ENCODE results near the gene RAMP1.
"Not testable (repeated sequence)": the region's sequence is repeated elsewhere in the genome, so short reads cannot be mapped to it uniquely, and the experiment has no call there.

Gene RAMP1

DNA sequence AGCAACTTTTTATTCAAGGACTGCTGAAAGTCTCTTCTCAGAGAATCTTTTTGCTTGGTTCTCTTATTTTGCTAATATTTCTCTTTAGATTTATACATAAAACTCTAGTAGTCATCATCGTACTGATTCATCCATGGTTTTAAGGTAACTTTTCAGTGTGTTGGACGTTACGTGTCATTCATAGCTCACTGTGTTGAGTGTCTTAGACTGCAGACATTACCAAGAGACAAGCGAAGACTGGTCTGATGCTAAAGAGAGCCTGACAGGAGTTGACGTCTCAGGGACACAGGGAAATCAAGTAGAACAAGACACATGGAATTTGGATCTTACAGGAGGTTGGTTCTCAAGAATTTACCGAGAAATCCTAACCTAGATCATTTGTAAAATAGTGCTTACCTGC, 35.3 kb upstream of the RAMP1 start:
- no peak for TF ChIP-seq CTCF (IDR thresholded peaks at IDR 0.05; ENCODE audit: low read depth, low read length, missing control alignments)
- no peak overlapping the region for H3K4me3 ChIP-seq (replicated peaks; ENCODE audit: low read depth, low read length)
- no peak for DNase-seq (ENCODE audit: extremely low read depth, low read depth)

DNA sequence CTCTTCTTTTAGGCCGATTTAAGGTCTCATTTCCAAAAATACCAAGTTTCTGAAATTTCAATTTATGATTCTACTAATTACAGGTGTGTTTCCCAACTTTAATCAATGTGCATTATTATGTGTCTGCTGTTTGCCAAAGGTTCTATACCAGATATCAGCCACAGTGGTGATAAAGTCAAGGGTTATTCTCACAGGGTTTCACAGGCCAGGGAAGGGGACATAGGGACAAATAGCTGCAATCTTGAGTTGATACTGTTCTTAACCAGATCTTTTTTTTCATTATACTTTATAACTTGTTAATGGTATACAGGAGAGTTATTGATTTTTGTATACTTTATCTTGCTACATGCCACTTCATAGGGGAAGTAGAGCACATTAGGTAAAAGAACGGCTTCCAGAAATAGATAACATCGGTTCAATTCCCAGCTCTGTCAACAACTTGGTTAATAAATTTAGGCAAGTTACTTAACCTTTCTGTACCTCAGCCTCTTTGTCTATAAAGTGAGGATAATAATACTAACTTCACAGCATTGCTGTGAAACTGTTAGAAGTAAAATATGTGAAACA, 31.9 kb upstream of the RAMP1 start:
- H3K4me3 ChIP-seq (replicated peaks; ENCODE audit: low read depth, low read length), result no peak overlapping the region
- DNase-seq (ENCODE audit: extremely low read depth, low read depth), result no peak
- no peak for TF ChIP-seq CTCF (IDR thresholded peaks at IDR 0.05; ENCODE audit: low read depth, low read length, missing control alignments)

DNA sequence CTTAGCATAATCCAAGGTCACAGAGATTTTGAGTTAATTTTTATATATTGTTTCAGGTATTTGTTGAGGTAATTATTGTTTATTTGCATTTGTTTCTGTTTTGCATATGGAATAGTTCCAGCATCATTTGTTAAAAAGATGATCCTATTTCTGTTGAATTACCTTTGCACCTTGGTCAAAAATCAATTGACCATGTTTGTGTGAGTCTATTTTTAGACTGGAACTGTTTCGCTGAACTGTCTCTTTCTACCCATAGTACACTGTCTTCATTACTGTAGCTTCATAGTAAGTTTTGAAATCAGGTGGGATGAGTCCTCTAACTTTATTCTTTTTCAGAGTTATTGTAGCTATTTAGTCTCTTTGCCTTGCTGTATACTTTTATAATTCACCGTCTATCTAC, 28.9 kb upstream of the RAMP1 start:
- TF ChIP-seq CTCF (IDR thresholded peaks at IDR 0.05; ENCODE audit: low read depth, low read length, missing control alignments), result no peak
- H3K4me3 ChIP-seq (replicated peaks; ENCODE audit: low read depth, low read length), result no peak overlapping the region
- DNase-seq (ENCODE audit: extremely low read depth, low read depth), result no peak

DNA sequence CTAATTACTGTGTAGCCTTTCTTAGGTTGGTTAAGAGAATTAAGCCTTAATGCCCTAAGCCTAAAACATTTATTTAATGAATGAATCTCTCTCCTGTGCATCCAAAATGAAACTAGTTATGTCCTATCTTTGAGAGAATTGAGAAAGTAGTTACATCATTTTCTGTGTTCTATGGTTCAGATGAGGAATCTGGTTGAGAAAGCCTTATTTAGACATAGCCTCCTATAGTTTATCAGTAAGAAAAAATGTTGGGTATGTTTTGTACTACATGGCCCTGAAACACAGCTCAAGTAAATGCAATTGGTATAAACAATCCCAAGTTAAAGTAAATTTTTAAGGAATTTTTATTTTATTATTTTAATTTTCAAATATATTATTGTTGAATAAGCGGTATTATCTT, 25.9 kb upstream of the RAMP1 start:
- TF ChIP-seq CTCF (IDR thresholded peaks at IDR 0.05; ENCODE audit: low read depth, low read length, missing control alignments), result no peak
- H3K4me3 ChIP-seq (replicated peaks; ENCODE audit: low read depth, low read length), result no peak overlapping the region
- DNase-seq (ENCODE audit: extremely low read depth, low read depth), result no peak

GRCh38 chr2:237835372-237835771, 24.1 kb upstream of the RAMP1 start:
- TF ChIP-seq CTCF (IDR thresholded peaks at IDR 0.05; ENCODE audit: low read depth, low read length, missing control alignments), result no peak
- no peak for DNase-seq (ENCODE audit: extremely low read depth, low read depth)
- no peak overlapping the region for H3K4me3 ChIP-seq (replicated peaks; ENCODE audit: low read depth, low read length)

DNA sequence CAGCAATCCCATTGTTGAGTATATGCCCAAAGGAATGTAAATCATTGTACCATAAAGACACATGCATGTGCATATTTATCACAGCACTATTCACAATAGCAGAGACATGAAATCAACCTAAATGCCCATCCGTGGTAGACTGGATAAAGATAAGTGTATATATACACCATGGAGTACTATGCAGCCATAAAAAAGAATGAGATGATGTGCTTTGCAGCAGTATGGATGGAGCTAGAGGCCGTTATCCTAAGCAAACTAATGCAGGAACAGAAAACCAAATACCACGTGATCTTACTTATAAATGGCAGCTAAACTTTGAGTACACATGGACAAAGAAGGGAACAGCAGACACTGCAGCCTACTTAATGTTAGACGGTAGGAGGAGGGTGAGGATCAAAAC, 18.4 kb upstream of the RAMP1 start:
- H3K4me3 ChIP-seq (replicated peaks; ENCODE audit: low read depth, low read length), result no peak overlapping the region
- DNase-seq (ENCODE audit: extremely low read depth, low read depth), result no peak
- no peak for TF ChIP-seq CTCF (IDR thresholded peaks at IDR 0.05; ENCODE audit: low read depth, low read length, missing control alignments)

DNA sequence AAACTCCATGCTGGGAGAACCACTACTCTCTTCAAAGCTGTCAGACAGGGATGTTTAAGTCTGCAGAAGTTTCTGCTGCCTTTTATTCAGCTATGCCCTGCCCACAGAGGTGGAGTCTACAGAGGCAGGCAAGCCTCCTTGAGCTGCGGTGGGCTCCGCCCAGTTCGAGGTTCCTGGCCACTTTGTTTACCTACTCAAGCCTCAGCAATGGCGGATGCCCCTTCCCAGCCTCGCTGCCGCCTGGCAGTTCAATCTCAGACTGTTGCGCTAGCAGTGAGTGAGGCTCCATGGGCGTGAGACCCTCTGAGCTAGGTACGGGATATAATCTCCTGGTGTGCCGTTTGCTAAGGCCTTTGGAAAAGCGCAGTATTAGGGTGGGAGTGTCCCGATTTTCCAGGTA, 10.5 kb upstream of the RAMP1 start:
- not testable (repeated sequence) for DNase-seq (ENCODE audit: extremely low read depth, low read depth); H3K4me3 ChIP-seq (replicated peaks; ENCODE audit: low read depth, low read length)
